Mesenchymal stem cell (in vitro differentiated cells and primary cell): Measurements from ENCODE around the gene ZNF431.

ENCODE experiments used
- DNase-seq: peaks from one replicate; pipeline ENCODE4 v3.0.0-alpha.2; 2013
- H2AFZ ChIP-seq: one replicate; pipeline ENCODE4 v1.6.1; 2013; ENCODE audit warnings: low read depth, mild to moderate bottlenecking, control low read depth, inconsistent platforms, low read length, moderate library complexity
- H2AK5ac ChIP-seq: 2 replicates; pipeline ENCODE4 v1.6.1; 2013; ENCODE audit warnings: low read length, moderate library complexity, mild to moderate bottlenecking, inconsistent platforms; ENCODE audit not compliant: severe bottlenecking
- H2BK120ac ChIP-seq: one replicate; pipeline ENCODE4 v1.6.1; 2013; ENCODE audit warnings: low read depth, mild to moderate bottlenecking, inconsistent platforms, low read length, moderate library complexity
- H2BK12ac ChIP-seq, 2 experiments: one replicate each; pipeline ENCODE4 v1.6.1; 2013; ENCODE audit warnings: inconsistent platforms in 2 of 2, low read length in 2 of 2, mild to moderate bottlenecking in 2 of 2, moderate library complexity in 2 of 2, control low read depth in 1 of 2
- H2BK15ac ChIP-seq: one replicate; pipeline ENCODE4 v1.6.1; 2013; ENCODE audit warnings: mild to moderate bottlenecking, low read depth, inconsistent platforms; ENCODE audit not compliant: poor library complexity, severe bottlenecking
- H2BK5ac ChIP-seq: 2 replicates; pipeline ENCODE4 v1.6.1; 2013; ENCODE audit warnings: low read depth, mild to moderate bottlenecking, low read length, control low read depth, inconsistent platforms; ENCODE audit not compliant: poor library complexity, severe bottlenecking
- H3K14ac ChIP-seq, 2 experiments: one replicate each; pipeline ENCODE4 v1.6.1; 2013; ENCODE audit warnings: inconsistent platforms in 2 of 2, low read length in 2 of 2, control low read depth in 1 of 2, mild to moderate bottlenecking in 1 of 2, moderate library complexity in 1 of 2
- H3K18ac ChIP-seq, 2 experiments: one replicate each; pipeline ENCODE4 v1.6.1; 2013; ENCODE audit warnings: inconsistent platforms in 2 of 2, low read length in 2 of 2, control low read depth in 1 of 2, low read depth in 1 of 2, mild to moderate bottlenecking in 1 of 2
- H3K23ac ChIP-seq, 2 experiments: one replicate each; pipeline ENCODE4 v1.6.1; 2013; ENCODE audit warnings: inconsistent platforms in 2 of 2, low read length in 2 of 2, mild to moderate bottlenecking in 2 of 2, moderate library complexity in 2 of 2, control low read depth in 1 of 2
- H3K27ac ChIP-seq: 2 replicates; pipeline ENCODE4 v1.5.1; 2013; ENCODE audit warnings: mild to moderate bottlenecking, moderate library complexity, low read length, control low read depth, inconsistent platforms; ENCODE audit not compliant: poor library complexity, severe bottlenecking
- H3K27me3 ChIP-seq, 2 experiments: 2 replicates each; pipeline versions ENCODE4 v1.6.1 to v1.7.0; 2013; ENCODE audit warnings: low read length in 2 of 2, mild to moderate bottlenecking in 2 of 2, moderate library complexity in 2 of 2, control low read depth in 1 of 2, inconsistent platforms in 1 of 2; ENCODE audit not compliant: control insufficient read depth in 1 of 2, insufficient read depth in 1 of 2
- H3K36me3 ChIP-seq, 2 experiments: 2 replicates each; pipeline versions ENCODE4 v1.6.1 to v1.7.0; 2013; ENCODE audit warnings: low read length in 2 of 2, control low read depth in 1 of 2, inconsistent platforms in 1 of 2, low read depth in 1 of 2, mild to moderate bottlenecking in 1 of 2; ENCODE audit not compliant: insufficient read depth in 2 of 2, control insufficient read depth in 1 of 2
- H3K4ac ChIP-seq, 2 experiments: one replicate each; pipeline ENCODE4 v1.6.1; 2013; ENCODE audit warnings: inconsistent platforms in 2 of 2, low read length in 2 of 2, mild to moderate bottlenecking in 2 of 2, moderate library complexity in 2 of 2, control low read depth in 1 of 2, low read depth in 1 of 2
- H3K4me1 ChIP-seq: 2 replicates; pipeline ENCODE4 v1.6.1; 2013; ENCODE audit warnings: low read depth, low read length, control low read depth; ENCODE audit not compliant: control insufficient read depth, insufficient read depth
- H3K4me2 ChIP-seq: 2 replicates; pipeline ENCODE4 v1.6.1; 2013; ENCODE audit warnings: low read length, mild to moderate bottlenecking, inconsistent platforms; ENCODE audit not compliant: poor library complexity, severe bottlenecking
- H3K4me3 ChIP-seq, 2 experiments: 2 replicates each; pipeline versions ENCODE4 v1.5.1 to v1.7.0; 2013; ENCODE audit warnings: low read length in 2 of 2, mild to moderate bottlenecking in 2 of 2, control low read depth in 1 of 2, low read depth in 1 of 2; ENCODE audit not compliant: insufficient read depth in 1 of 2
- H3K79me1 ChIP-seq: replicated peaks from 2 replicates; pipeline ENCODE4 v1.6.1; 2013; ENCODE audit warnings: mild to moderate bottlenecking, control low read depth, low read length, inconsistent platforms; ENCODE audit not compliant: poor library complexity, severe bottlenecking
- H3K9ac ChIP-seq: 2 replicates; pipeline ENCODE4 v1.7.0; 2013; ENCODE audit warnings: mild to moderate bottlenecking, low read length, moderate library complexity
- H3K9me3 ChIP-seq: 2 replicates; pipeline ENCODE4 v1.7.0; 2013; ENCODE audit warnings: mild to moderate bottlenecking, low read length; ENCODE audit not compliant: control insufficient read depth
- H4K8ac ChIP-seq: one replicate; pipeline ENCODE4 v1.6.1; 2013; ENCODE audit warnings: inconsistent platforms, mild to moderate bottlenecking, low read length, moderate library complexity
- H4K91ac ChIP-seq: one replicate; pipeline ENCODE4 v1.6.1; 2013; ENCODE audit warnings: mild to moderate bottlenecking, low read length, inconsistent platforms
- WGBS: methylation state at CpG from one replicate; pipeline ENCODE4 v1.1.7; 2013; ENCODE audit warnings: mixed read lengths; 5-methylcytosine and 5-hydroxymethylcytosine counted together

The ZNF431 gene

GRCh38 chr19:21101521-21102242 is 40.2 kb upstream of the ZNF431 start:
- Histone ChIP-seq H2AK5ac (no peak overlapping the region), H3K9me3 (peaks cover 6% of the 10 kb centered on the region), H2BK15ac (no peak overlapping the region), H3K79me1 (peaks cover 8% of the 10 kb centered on the region), H4K8ac (no peak overlapping the region), H3K14ac (no peak overlapping the region), H2BK12ac (no peak overlapping the region), H4K91ac (no peak overlapping the region), H3K27ac (no peak overlapping the region), H3K23ac (no peak overlapping the region), H3K36me3 (peaks cover 13 to 28% of the 10 kb centered on the region in 2 experiments), H3K4me2 (no peak overlapping the region), H2BK120ac (no peak overlapping the region), H3K4me3 (no peak overlapping the region), H3K4ac (no peak overlapping the region), H2BK5ac (no peak overlapping the region), H3K27me3 (no peaks in the 10 kb centered on the region), H3K9ac (peak overlapping the region; percentile 7), H3K4me1 (no peaks in the 10 kb centered on the region), H2AFZ (no peak overlapping the region), H3K18ac (no peak overlapping the region)
- DNase-seq, result peak; percentile 78
- 69% methylated on average over 2 of the region's 2 CpGs for WGBS

DNA sequence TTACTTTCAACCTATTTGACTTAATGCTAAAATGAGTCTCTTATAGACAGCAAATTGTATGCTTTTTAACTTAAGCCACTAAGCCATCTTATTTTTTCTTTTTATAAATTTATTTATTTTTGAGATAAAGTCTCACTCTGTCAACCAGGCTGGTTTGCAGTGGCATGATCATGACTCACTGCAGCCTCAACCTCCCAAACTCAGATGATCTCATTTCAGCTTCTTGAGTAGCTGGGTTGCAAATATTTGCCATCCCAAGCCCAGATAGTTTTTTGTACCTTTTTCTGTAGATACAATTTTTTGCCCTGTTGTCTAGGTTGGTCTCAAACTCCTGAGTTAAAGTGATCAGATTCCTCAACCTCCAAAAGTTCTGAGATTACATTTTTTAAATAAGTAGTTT is 32.7 kb upstream of the ZNF431 start:
- Histone ChIP-seq H3K23ac (no peak overlapping the region), H3K4me2 (no peak overlapping the region), H2AK5ac (no peak overlapping the region), H2AFZ (no peak overlapping the region), H3K14ac (no peak overlapping the region), H3K36me3 (peaks cover 11 to 22% of the 10 kb centered on the region in 2 experiments), H2BK12ac (no peak overlapping the region), H3K4me3 (no peak overlapping the region), H3K79me1 (peaks cover 6% of the 10 kb centered on the region), H3K4ac (no peak overlapping the region), H3K9me3 (peaks cover 28% of the 10 kb centered on the region), H2BK120ac (no peak overlapping the region), H3K18ac (no peak overlapping the region), H2BK15ac (no peak overlapping the region), H4K8ac (no peak overlapping the region), H3K4me1 (no peaks in the 10 kb centered on the region), H3K27me3 (no peaks in the 10 kb centered on the region), H4K91ac (no peak overlapping the region), H3K9ac (no peak overlapping the region), H2BK5ac (no peak overlapping the region), H3K27ac (no peak overlapping the region)
- peak; percentile 34 for DNase-seq

DNA sequence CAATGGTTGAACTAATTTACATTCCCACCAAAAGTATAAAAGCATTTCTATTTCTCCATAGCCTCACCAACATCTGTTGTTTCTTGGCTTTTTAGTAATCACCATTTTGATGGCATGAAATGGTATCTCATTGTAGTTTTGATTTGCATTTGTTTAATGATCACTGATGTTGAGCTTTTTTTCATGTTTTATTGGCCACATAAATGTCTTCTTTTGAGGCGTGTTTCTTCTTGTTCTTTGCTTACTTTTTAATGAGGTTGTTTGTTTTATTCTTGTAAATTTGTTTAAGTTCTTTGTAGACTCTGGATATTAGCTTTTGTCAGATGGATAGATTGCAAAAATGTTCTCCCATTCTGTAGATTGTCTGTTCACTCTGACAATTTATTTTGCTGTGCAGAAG is 31.7 kb upstream of the ZNF431 start:
- no peak overlapping the region for H3K18ac ChIP-seq
- H3K4ac ChIP-seq, result no peak overlapping the region
- no peak overlapping the region for H3K14ac ChIP-seq
- H3K4me2 ChIP-seq, result no peak overlapping the region
- peaks cover 8% of the 10 kb centered on the region for H3K79me1 ChIP-seq
- peaks cover 9 to 23% of the 10 kb centered on the region in 2 experiments for H3K36me3 ChIP-seq
- H2AFZ ChIP-seq, result no peak overlapping the region
- H2BK5ac ChIP-seq, result no peak overlapping the region
- peaks cover 33% of the 10 kb centered on the region for H3K9me3 ChIP-seq
- H3K4me1 ChIP-seq, result no peaks in the 10 kb centered on the region
- no peak overlapping the region for H2BK12ac ChIP-seq
- no peak overlapping the region for H4K91ac ChIP-seq
- WGBS, result 100% methylated on average over 1 of the region's 1 CpG
- H3K9ac ChIP-seq, result no peak overlapping the region
- H2BK15ac ChIP-seq, result no peak overlapping the region
- H4K8ac ChIP-seq, result no peak overlapping the region
- no peak overlapping the region for H2AK5ac ChIP-seq
- no peak overlapping the region for H3K27ac ChIP-seq
- H3K4me3 ChIP-seq, result no peak overlapping the region
- H3K23ac ChIP-seq, result no peak overlapping the region
- H3K27me3 ChIP-seq, result no peaks in the 10 kb centered on the region
- no peak overlapping the region for H2BK120ac ChIP-seq
- DNase-seq, result no peak

DNA sequence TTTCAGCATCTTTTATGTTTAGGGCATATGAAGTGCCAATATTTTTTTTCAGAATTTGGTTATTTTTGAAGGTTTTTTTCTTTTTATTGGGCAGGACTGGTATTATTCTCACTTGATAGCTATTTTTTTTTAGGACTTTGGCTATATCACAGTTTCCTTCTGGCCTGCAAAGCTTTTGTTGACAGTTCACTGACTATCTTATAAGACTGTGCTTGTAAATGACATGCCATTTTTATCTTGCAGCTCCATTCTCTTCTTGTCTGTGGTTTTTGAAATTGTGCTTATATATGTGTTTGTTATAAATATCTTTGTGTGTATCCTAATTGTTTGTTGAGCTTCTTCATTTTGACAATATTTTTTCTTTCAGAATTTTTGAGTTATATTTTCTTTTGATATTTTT is 26.4 kb upstream of the ZNF431 start:
- H3K23ac ChIP-seq, result no peak overlapping the region
- no peak overlapping the region for H2BK5ac ChIP-seq
- H2BK120ac ChIP-seq, result no peak overlapping the region
- H2BK12ac ChIP-seq, result no peak overlapping the region
- H2BK15ac ChIP-seq, result no peak overlapping the region
- no peak overlapping the region for H3K9ac ChIP-seq
- H4K8ac ChIP-seq, result no peak overlapping the region
- peaks cover 9 to 40% of the 10 kb centered on the region in 2 experiments for H3K36me3 ChIP-seq
- H3K4ac ChIP-seq, result no peak overlapping the region
- H3K79me1 ChIP-seq, result peaks cover 1% of the 10 kb centered on the region
- no peak overlapping the region for H4K91ac ChIP-seq
- no peak overlapping the region for H3K14ac ChIP-seq
- peaks cover 62% of the 10 kb centered on the region for H3K9me3 ChIP-seq
- no peak overlapping the region for H3K27ac ChIP-seq
- no peak overlapping the region for H2AK5ac ChIP-seq
- no peaks in the 10 kb centered on the region for H3K4me1 ChIP-seq
- no peaks in the 10 kb centered on the region for H3K27me3 ChIP-seq
- H3K4me2 ChIP-seq, result no peak overlapping the region
- no peak overlapping the region for H3K18ac ChIP-seq
- H2AFZ ChIP-seq, result no peak overlapping the region
- no peak overlapping the region for H3K4me3 ChIP-seq
- DNase-seq, result no peak
